GM18502 (cell line): ENCODE measurements around the gene NAV2.

ENCODE experiments used
- ATAC-seq: cut with Tn5 transposase; IDR thresholded peaks from one replicate; pipeline ENCODE4 v1.9.1; 2021; ENCODE audit warnings: mild to moderate bottlenecking; ENCODE audit not compliant: unreplicated experiment, poor library complexity

Gene NAV2

DNA sequence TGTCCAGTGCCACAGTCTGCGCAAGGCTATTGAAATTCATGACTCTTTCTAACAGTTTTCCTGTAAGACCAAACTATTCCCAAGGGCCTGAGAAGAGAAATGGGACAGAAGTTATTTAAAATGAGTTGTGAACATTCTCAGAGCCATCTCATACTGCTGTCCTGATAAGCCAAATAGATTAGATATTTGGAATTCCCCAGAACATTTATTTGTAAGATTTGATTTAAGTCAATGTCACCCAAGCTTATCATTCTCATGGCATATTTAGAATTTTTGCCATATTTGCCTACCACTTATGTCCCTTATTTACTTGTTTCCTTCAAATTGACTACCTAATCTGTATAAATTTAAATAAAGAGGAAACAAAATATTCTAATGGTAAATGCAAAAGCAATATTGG is 82.4 kb downstream of the NAV2 start:
- no peak for ATAC-seq

DNA sequence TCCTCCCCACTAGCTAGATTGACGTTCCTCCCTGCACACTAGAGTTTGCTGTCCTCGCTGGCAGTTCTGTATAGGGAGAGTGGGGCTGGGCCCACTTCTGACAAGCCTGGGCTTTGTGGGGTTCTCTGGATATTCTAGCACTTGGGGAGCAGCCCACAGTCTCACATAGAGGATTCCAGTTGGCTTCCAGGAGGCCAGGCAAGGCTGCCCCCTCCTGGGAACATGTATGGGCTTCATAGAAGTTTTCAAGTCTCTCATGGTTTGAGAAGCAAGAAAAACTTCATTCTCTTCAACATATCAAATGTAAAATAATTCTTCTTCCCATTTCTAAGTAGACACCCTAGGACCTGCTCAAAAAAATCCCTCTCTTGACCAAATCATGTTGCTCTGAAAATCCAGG is 87.5 kb downstream of the NAV2 start:
- ATAC-seq = no peak

GRCh38 chr11:19800714-19801519 is 88.3 kb downstream of the NAV2 start:
- no peak for ATAC-seq

DNA sequence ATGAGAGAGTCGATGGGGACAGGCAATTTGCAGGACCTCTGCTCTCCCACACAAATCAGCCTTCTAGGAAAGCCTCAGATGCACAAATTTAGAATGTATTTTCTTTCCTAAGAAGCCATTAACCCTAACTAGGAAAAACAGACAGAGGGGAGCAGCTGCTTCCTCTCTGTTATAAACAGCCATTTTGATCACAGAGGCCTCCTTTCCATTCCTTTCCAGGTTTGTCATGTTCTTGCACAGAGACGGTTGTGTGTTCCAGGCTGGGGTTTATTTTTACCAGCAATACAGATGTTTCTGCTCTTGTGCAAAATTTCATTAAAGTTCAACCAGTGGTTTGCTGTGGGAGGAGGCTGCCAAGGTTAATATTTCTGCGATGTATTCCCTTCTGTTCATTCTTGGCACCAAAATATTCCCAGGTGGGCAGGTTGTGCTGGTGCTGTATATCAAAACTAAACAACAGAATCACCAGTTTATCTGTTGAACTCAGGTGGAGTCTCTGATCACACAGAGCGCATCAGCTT is 90.2 kb downstream of the NAV2 start:
- no peak for ATAC-seq

GRCh38 chr11:19803506-19803998 is 90.9 kb downstream of the NAV2 start:
- no peak for ATAC-seq

DNA sequence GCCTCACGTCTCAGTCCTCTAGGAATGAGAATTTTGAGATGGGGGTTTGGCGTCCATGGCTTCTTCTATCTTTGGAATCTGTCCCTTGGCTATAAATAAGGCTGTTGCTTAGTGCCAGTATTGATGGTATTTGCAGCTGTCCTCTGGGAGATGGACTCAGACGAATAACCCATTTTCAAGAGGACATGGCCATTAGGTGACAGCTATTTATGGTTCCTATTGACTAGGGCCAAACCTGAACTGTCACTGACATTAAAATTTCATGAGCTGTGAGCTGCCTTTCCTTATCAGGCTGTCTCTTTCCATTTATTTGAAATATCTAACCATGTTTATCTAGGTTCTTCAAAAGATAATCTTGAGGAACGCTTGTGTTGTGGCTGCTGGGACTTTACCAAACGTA is 92.7 kb downstream of the NAV2 start:
- ATAC-seq = no peak

DNA sequence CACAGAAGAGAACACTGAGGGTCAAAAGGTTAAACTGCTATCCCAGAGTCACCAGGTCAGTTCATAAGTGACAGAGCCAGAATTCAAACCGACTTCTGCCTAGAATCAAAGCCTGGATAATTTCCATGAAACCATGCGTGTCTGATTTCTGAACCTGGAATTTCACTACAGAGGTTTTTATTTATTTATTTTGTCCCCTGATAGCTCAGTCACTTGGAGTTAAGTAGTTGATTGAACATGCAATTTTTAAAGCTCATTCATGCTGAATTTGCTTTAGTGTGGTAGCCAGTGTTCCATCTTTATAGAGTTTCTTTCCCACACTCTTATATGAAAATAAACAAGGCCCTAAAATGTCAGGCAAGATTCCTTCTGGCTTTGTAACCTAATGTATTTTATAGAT is 93.2 kb downstream of the NAV2 start:
- no peak for ATAC-seq

DNA sequence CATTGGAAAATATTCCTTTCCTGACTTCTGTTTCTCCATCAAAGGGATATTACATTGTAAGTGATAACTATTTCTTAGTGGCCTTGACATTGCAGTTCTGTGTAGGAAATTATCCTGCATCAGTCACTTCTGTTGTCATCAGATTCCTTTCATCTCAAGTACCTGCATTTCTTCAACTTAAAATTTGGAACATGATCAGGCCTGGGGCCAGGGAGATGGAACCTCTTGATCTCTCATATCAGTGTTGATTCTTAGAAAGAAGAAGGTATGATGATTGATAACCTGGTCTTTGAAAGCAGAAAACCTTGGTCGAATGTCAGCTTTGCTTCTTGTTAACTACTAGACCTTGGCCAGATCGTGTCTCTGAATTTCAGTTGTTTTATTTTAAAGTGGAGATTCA is 93.6 kb downstream of the NAV2 start:
- ATAC-seq = no peak

DNA sequence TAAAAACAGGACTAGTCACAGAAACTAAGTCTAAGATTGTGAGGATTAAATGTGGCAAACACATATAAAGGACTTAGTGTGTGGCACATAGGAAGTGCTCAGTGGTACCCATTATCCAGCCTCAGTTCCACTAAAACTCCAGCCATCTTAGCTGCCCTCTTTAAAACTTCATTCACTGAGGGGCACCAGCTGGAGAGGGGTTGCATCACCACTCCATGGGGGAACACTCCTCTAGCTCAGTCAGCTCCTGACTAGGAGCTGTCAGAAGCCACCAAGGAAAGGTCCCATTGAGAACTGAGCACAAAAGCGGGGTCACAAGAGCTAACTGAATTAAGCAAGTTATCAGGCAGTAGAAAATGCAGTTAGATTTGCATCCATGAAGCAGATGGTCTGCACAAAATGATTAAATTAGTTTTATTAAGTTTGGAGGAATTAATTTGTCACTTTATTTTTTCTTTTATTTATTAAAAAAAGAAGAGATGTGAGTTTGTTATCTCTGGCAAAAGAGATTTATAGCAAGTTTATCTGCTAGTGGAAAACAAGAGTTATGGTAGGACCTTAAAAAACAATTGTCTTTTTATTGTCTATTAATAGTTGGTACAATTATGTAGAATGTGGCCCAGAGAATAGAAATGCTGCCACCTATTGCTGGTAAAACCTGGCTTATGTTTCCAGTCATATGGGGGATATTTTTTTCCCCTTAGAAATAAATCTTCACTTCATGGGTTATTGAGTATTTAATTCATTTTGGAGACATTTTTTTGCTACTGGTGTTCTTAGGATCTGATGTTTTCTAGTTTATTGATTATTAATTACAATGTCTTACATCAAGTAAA is 95.7 kb downstream of the NAV2 start:
- no peak for ATAC-seq

DNA sequence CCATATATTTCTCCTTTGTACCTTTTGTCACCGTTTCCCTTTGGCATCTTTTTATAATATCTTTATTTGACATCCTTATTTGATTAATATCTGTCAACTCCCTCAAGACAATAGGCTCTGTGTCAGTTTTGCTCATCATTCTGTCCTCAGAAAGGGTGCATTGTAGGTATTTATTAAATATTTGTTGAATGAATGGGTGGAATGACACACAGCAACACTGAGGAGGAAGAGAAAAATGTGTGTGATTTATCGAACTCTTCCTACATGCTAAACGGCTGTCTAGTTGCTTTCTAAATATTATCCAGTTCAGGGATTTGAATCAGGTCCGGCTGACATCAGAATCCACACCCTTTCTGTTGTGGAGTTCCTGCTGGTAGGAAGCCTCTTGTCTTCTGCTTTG is 98.2 kb downstream of the NAV2 start:
- no peak for ATAC-seq

- no peak for ATAC-seq
Observed at GRCh38 chr11:19811380-19811779, 98.7 kb downstream of the NAV2 start.

- ATAC-seq = no peak
Observed at GRCh38 chr11:19812096-19812495, 99.5 kb downstream of the NAV2 start.

GRCh38 chr11:19812710-19813109 is 100.1 kb downstream of the NAV2 start:
- no peak for ATAC-seq

- ATAC-seq = no peak
Observed at GRCh38 chr11:19813158-19813879, 100.7 kb downstream of the NAV2 start.

GRCh38 chr11:19814421-19814820 is 101.8 kb downstream of the NAV2 start:
- no peak for ATAC-seq

GRCh38 chr11:19816040-19816439 is 103.4 kb downstream of the NAV2 start:
- no peak for ATAC-seq

DNA sequence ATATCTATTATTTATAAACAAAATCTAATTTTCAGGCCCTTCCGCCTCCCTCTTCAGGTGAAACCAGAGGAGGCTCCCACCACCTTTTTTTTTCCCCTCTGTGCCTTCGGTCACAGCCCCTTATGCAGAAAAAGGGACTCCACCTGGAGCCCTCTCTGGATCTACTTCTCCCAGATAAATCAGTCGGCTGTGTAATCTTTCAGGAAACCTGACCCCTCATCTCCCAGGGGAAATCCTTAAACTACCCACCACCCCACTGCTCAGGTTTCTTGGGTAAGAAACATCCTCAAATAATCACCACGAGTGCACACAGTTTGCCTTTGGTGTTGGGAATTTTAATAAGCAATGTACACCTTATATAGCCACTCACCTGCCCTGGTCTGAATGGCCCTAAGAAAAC is 104.2 kb downstream of the NAV2 start:
- ATAC-seq = no peak

DNA sequence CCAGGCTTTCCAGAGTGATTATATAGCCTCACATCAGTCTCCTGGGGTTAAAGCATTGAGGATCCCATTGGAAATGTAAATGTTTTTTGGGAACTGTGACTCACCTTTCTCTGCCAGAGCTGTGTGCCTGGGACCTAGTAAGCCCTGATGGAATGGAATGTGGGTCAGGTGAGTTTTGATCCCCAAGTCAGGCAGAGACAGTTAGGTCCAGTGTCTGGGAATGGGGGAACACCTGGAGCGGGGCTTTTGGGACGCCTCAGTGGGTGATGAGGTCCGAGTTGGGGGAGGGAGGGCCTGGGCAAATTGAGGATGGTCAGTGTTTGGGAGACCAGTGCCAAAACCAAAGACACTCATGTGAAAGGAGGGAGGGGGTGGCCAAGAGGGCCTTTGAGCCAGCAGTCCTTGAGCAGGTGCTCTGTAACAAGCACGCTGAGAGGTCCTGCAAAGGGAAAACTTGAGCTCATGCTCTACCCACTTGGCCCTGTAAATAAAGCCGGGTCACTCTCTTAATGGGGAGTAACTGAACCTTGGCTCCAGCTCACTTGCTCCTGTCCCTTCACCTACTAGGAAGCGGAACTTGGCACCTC is 104.7 kb downstream of the NAV2 start:
- no peak for ATAC-seq

- no peak for ATAC-seq
Observed at GRCh38 chr11:19817870-19818269, 105.2 kb downstream of the NAV2 start.

GRCh38 chr11:19818619-19819018 is 106.0 kb downstream of the NAV2 start:
- ATAC-seq = no peak
